Mesenchymal stem cell (in vitro differentiated cells and primary cell): ENCODE measurements around the gene RTP5.

ENCODE experiments used
- DNase-seq: peaks from one replicate; pipeline ENCODE4 v3.0.0-alpha.2; 2013
- H2AFZ ChIP-seq: one replicate; pipeline ENCODE4 v1.6.1; 2013; ENCODE audit warnings: low read depth, mild to moderate bottlenecking, control low read depth, inconsistent platforms, low read length, moderate library complexity
- H2AK5ac ChIP-seq: 2 replicates; pipeline ENCODE4 v1.6.1; 2013; ENCODE audit warnings: low read length, moderate library complexity, mild to moderate bottlenecking, inconsistent platforms; ENCODE audit not compliant: severe bottlenecking
- H2BK120ac ChIP-seq: one replicate; pipeline ENCODE4 v1.6.1; 2013; ENCODE audit warnings: low read depth, mild to moderate bottlenecking, inconsistent platforms, low read length, moderate library complexity
- H2BK12ac ChIP-seq, 2 experiments: one replicate each; pipeline ENCODE4 v1.6.1; 2013; ENCODE audit warnings: inconsistent platforms in 2 of 2, low read length in 2 of 2, mild to moderate bottlenecking in 2 of 2, moderate library complexity in 2 of 2, control low read depth in 1 of 2
- H2BK15ac ChIP-seq: one replicate; pipeline ENCODE4 v1.6.1; 2013; ENCODE audit warnings: mild to moderate bottlenecking, low read depth, inconsistent platforms; ENCODE audit not compliant: poor library complexity, severe bottlenecking
- H2BK5ac ChIP-seq: 2 replicates; pipeline ENCODE4 v1.6.1; 2013; ENCODE audit warnings: low read depth, mild to moderate bottlenecking, low read length, control low read depth, inconsistent platforms; ENCODE audit not compliant: poor library complexity, severe bottlenecking
- H3K14ac ChIP-seq, 2 experiments: one replicate each; pipeline ENCODE4 v1.6.1; 2013; ENCODE audit warnings: inconsistent platforms in 2 of 2, low read length in 2 of 2, control low read depth in 1 of 2, mild to moderate bottlenecking in 1 of 2, moderate library complexity in 1 of 2
- H3K18ac ChIP-seq, 2 experiments: one replicate each; pipeline ENCODE4 v1.6.1; 2013; ENCODE audit warnings: inconsistent platforms in 2 of 2, low read length in 2 of 2, control low read depth in 1 of 2, low read depth in 1 of 2, mild to moderate bottlenecking in 1 of 2
- H3K23ac ChIP-seq, 2 experiments: one replicate each; pipeline ENCODE4 v1.6.1; 2013; ENCODE audit warnings: inconsistent platforms in 2 of 2, low read length in 2 of 2, mild to moderate bottlenecking in 2 of 2, moderate library complexity in 2 of 2, control low read depth in 1 of 2
- H3K27ac ChIP-seq: 2 replicates; pipeline ENCODE4 v1.5.1; 2013; ENCODE audit warnings: mild to moderate bottlenecking, moderate library complexity, low read length, control low read depth, inconsistent platforms; ENCODE audit not compliant: poor library complexity, severe bottlenecking
- H3K27me3 ChIP-seq, 2 experiments: 2 replicates each; pipeline versions ENCODE4 v1.6.1 to v1.7.0; 2013; ENCODE audit warnings: low read length in 2 of 2, mild to moderate bottlenecking in 2 of 2, moderate library complexity in 2 of 2, control low read depth in 1 of 2, inconsistent platforms in 1 of 2; ENCODE audit not compliant: control insufficient read depth in 1 of 2, insufficient read depth in 1 of 2
- H3K36me3 ChIP-seq, 2 experiments: 2 replicates each; pipeline versions ENCODE4 v1.6.1 to v1.7.0; 2013; ENCODE audit warnings: low read length in 2 of 2, control low read depth in 1 of 2, inconsistent platforms in 1 of 2, low read depth in 1 of 2, mild to moderate bottlenecking in 1 of 2; ENCODE audit not compliant: insufficient read depth in 2 of 2, control insufficient read depth in 1 of 2
- H3K4ac ChIP-seq, 2 experiments: one replicate each; pipeline ENCODE4 v1.6.1; 2013; ENCODE audit warnings: inconsistent platforms in 2 of 2, low read length in 2 of 2, mild to moderate bottlenecking in 2 of 2, moderate library complexity in 2 of 2, control low read depth in 1 of 2, low read depth in 1 of 2
- H3K4me1 ChIP-seq: 2 replicates; pipeline ENCODE4 v1.6.1; 2013; ENCODE audit warnings: low read depth, low read length, control low read depth; ENCODE audit not compliant: control insufficient read depth, insufficient read depth
- H3K4me2 ChIP-seq: 2 replicates; pipeline ENCODE4 v1.6.1; 2013; ENCODE audit warnings: low read length, mild to moderate bottlenecking, inconsistent platforms; ENCODE audit not compliant: poor library complexity, severe bottlenecking
- H3K4me3 ChIP-seq, 2 experiments: 2 replicates each; pipeline versions ENCODE4 v1.5.1 to v1.7.0; 2013; ENCODE audit warnings: low read length in 2 of 2, mild to moderate bottlenecking in 2 of 2, control low read depth in 1 of 2, low read depth in 1 of 2; ENCODE audit not compliant: insufficient read depth in 1 of 2
- H3K79me1 ChIP-seq: replicated peaks from 2 replicates; pipeline ENCODE4 v1.6.1; 2013; ENCODE audit warnings: mild to moderate bottlenecking, control low read depth, low read length, inconsistent platforms; ENCODE audit not compliant: poor library complexity, severe bottlenecking
- H3K9ac ChIP-seq: 2 replicates; pipeline ENCODE4 v1.7.0; 2013; ENCODE audit warnings: mild to moderate bottlenecking, low read length, moderate library complexity
- H3K9me3 ChIP-seq: 2 replicates; pipeline ENCODE4 v1.7.0; 2013; ENCODE audit warnings: mild to moderate bottlenecking, low read length; ENCODE audit not compliant: control insufficient read depth
- H4K8ac ChIP-seq: one replicate; pipeline ENCODE4 v1.6.1; 2013; ENCODE audit warnings: inconsistent platforms, mild to moderate bottlenecking, low read length, moderate library complexity
- H4K91ac ChIP-seq: one replicate; pipeline ENCODE4 v1.6.1; 2013; ENCODE audit warnings: mild to moderate bottlenecking, low read length, inconsistent platforms
- WGBS: methylation state at CpG from one replicate; pipeline ENCODE4 v1.1.7; 2013; ENCODE audit warnings: mixed read lengths; 5-methylcytosine and 5-hydroxymethylcytosine counted together

Gene RTP5

GRCh38 chr2:241895712-241896641 is 26.4 kb downstream of the RTP5 start:
- no peak overlapping the region for H2AFZ ChIP-seq
- no peak overlapping the region for H3K18ac ChIP-seq
- H3K27ac ChIP-seq = no peak overlapping the region
- no peak overlapping the region for H2BK5ac ChIP-seq
- no peak overlapping the region for H3K23ac ChIP-seq
- no peak overlapping the region for H2AK5ac ChIP-seq
- no peak overlapping the region for H3K14ac ChIP-seq
- H3K9me3 ChIP-seq = no peaks in the 10 kb centered on the region
- no peak overlapping the region for H4K91ac ChIP-seq
- no peak overlapping the region for H2BK120ac ChIP-seq
- H3K27me3 ChIP-seq = peaks cover 16% of the 10 kb centered on the region in 2 experiments
- no peak overlapping the region for H2BK15ac ChIP-seq
- peaks cover 0 to 3% of the 10 kb centered on the region in 2 experiments for H3K36me3 ChIP-seq
- 80% methylated on average over 23 of the region's 26 CpGs for WGBS
- no peak overlapping the region for H2BK12ac ChIP-seq
- peak overlapping the region; percentile 29 for H3K9ac ChIP-seq
- H4K8ac ChIP-seq = peak overlapping the region; percentile 74
- no peak overlapping the region for H3K4me3 ChIP-seq
- H3K4me1 ChIP-seq = peaks cover 10% of the 10 kb centered on the region
- H3K4me2 ChIP-seq = no peak overlapping the region
- peak; percentile 69 for DNase-seq
- no peaks in the 10 kb centered on the region for H3K79me1 ChIP-seq
- no peak overlapping the region for H3K4ac ChIP-seq

GRCh38 chr2:241896746-241897201 is 27.2 kb downstream of the RTP5 start:
- no peak overlapping the region for H4K91ac ChIP-seq
- 94% methylated on average over 9 of the region's 10 CpGs for WGBS
- no peak overlapping the region for H4K8ac ChIP-seq
- H3K27ac ChIP-seq = no peak overlapping the region
- no peak overlapping the region for H2AFZ ChIP-seq
- H3K27me3 ChIP-seq = peaks cover 24% of the 10 kb centered on the region in 2 experiments
- H3K14ac ChIP-seq = no peak overlapping the region
- H2BK5ac ChIP-seq = no peak overlapping the region
- DNase-seq = no peak
- H3K4ac ChIP-seq = no peak overlapping the region
- no peaks in the 10 kb centered on the region for H3K36me3 ChIP-seq
- no peak overlapping the region for H2BK15ac ChIP-seq
- H3K4me1 ChIP-seq = peaks cover 15% of the 10 kb centered on the region
- H3K4me2 ChIP-seq = no peak overlapping the region
- no peak overlapping the region for H3K4me3 ChIP-seq
- no peaks in the 10 kb centered on the region for H3K79me1 ChIP-seq
- no peak overlapping the region for H3K18ac ChIP-seq
- H2BK12ac ChIP-seq = no peak overlapping the region
- no peaks in the 10 kb centered on the region for H3K9me3 ChIP-seq
- no peak overlapping the region for H3K9ac ChIP-seq
- no peak overlapping the region for H2BK120ac ChIP-seq
- no peak overlapping the region for H2AK5ac ChIP-seq
- no peak overlapping the region for H3K23ac ChIP-seq

GRCh38 chr2:241897231-241897916 is 27.8 kb downstream of the RTP5 start:
- WGBS = 95% methylated on average over 17 of the region's 17 CpGs
- Histone ChIP-seq H3K9me3 (no peaks in the 10 kb centered on the region), H3K4me1 (peaks cover 18% of the 10 kb centered on the region), H3K4me3 (no peak overlapping the region), H2BK120ac (no peak overlapping the region), H3K27me3 (peaks cover 26 to 27% of the 10 kb centered on the region in 2 experiments), H3K4me2 (no peak overlapping the region), H4K8ac (no peak overlapping the region), H2BK15ac (no peak overlapping the region), H3K23ac (no peak overlapping the region), H3K79me1 (no peaks in the 10 kb centered on the region), H2AFZ (no peak overlapping the region), H3K36me3 (no peaks in the 10 kb centered on the region), H3K14ac (no peak overlapping the region), H2BK5ac (no peak overlapping the region), H2AK5ac (no peak overlapping the region), H3K4ac (no peak overlapping the region), H2BK12ac (no peak overlapping the region), H4K91ac (no peak overlapping the region), H3K9ac (no peak overlapping the region), H3K27ac (no peak overlapping the region), H3K18ac (no peak overlapping the region)
- no peak for DNase-seq
